ENCODE measurements around the gene TBC1D4. TPM values are rescaled to one million over a fixed set of nuclear protein-coding genes. Genes with fewer than 3 reads are reported as not detected.

Gene TBC1D4
- total RNA-seq, 4 donors from 2014 or later, result 31.0 to 91.3 (median 46.1) TPM

DNA sequence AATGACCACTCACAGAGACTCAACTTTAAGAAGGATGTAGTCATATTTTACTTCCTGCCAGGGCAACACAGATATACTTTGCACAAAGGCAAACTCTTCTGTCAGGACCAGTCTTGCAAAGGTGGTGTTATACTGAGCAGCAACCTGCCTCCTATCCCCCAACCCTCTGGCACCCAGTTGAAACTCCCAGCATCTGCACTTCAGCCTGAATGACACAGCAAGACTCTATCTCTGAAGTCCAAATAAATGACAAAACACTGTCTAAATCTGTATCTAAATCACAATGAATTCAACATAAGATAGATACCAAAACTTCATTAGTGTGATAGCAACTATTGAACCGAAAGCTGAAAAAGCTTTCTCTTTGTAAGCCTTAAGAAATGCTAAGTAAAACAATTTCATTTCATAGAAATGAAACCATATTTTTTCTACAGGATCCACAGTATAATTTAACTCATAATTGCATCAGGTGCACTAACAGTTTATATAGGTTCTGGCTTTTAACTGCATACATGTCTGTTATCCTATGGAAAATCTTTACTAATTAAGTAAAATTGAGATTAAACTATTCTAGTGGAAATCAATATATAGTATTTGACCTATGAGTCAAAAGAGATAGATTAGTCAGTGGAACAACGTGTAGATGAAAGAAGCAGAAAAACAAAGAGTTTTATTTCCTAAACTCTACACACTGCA, 163.7 kb downstream of the TBC1D4 start:
- H3K27me3 ChIP-seq, result no peaks in the 10 kb centered on the region
- H3K27ac ChIP-seq, result no peak overlapping the region
- no peak for DNase-seq
- intact Hi-C loops (cut with DNase I; ENCODE audit: low total_unique reads), result no loop called here
- no peak for TF ChIP-seq POLR2A (IDR thresholded peaks at IDR 0.05)
- TF ChIP-seq CTCF (IDR thresholded peaks at IDR 0.05), result no peak
- no peak for TF ChIP-seq EP300 (IDR thresholded peaks at IDR 0.05; ENCODE audit: low read depth)
- no peak for TF ChIP-seq POLR2AphosphoS5 (IDR thresholded peaks at IDR 0.05)
- no peaks in the 10 kb centered on the region for H3K9me3 ChIP-seq
- no peak overlapping the region for H3K4me3 ChIP-seq
- 78 to 80% methylated on average over 2 of the region's 2 CpGs for WGBS, 2 donors (ENCODE audit: low coverage in 1 of 2)
- H3K36me3 ChIP-seq, result no peaks in the 10 kb centered on the region
- in situ Hi-C loops (cut with MboI; ENCODE audit: low pct_ligation_motif_present in 1 of 4, low pct_unique_long_range_greater_than_20kb in 1 of 4, low sequenced_read_pairs in 3 of 4), result no loop called here
- H3K4me1 ChIP-seq, result peaks cover 0 to 3% (median 0%) of the 10 kb centered on the region in 4 donors

GRCh38 chr13:75316427-75316826, 165.5 kb downstream of the TBC1D4 start:
- Histone ChIP-seq H3K4me1 (peaks cover 0 to 3% (median 0%) of the 10 kb centered on the region in 4 donors), H3K27me3 (no peaks in the 10 kb centered on the region), H3K27ac (no peak overlapping the region), H3K4me3 (no peak overlapping the region), H3K9me3 (no peaks in the 10 kb centered on the region), H3K36me3 (no peaks in the 10 kb centered on the region)
- 67 to 86% methylated on average over 1 of the region's 1 CpG for WGBS, 2 donors (ENCODE audit: low coverage in 1 of 2)
- DNase-seq, result no peak
- TF ChIP-seq POLR2AphosphoS5 (IDR thresholded peaks at IDR 0.05) (no peak), EP300 (IDR thresholded peaks at IDR 0.05; ENCODE audit: low read depth) (no peak)
- intact Hi-C loops (cut with DNase I; ENCODE audit: low total_unique reads) (no loop called here), in situ Hi-C loops (cut with MboI; ENCODE audit: low pct_ligation_motif_present in 1 of 4, low pct_unique_long_range_greater_than_20kb in 1 of 4, low sequenced_read_pairs in 3 of 4) (no loop called here)

DNA sequence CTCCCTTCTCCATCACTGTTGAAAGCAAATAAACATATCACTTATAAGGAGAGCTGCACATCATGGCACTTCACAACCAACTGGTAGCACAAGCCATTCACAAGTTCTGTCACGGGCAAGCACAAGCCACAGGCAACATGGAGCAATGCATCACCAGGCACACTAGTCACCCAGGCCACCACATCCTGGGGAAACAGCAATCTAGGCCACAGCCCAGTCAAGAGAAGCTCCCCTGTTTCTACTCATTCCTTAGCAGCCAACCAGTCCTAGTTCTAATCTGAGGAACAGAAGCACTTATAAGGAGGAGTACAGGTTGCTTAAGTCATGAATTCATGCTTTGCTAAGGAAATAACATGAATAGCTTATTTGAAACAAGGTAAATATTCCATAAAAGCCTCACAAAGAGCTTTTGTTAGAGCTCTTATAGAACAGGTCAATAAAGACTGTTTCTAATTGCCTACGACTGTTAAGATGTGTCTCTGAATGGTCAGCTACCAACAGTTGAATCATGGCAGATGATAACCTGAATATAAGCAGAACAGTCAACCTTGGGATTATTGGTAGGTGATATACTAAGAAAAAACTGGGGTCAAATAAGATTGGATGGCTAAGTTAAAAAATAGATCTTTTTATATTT, 169.0 kb downstream of the TBC1D4 start:
- in situ Hi-C loops (cut with MboI; ENCODE audit: low pct_ligation_motif_present in 1 of 4, low pct_unique_long_range_greater_than_20kb in 1 of 4, low sequenced_read_pairs in 3 of 4) (no loop called here), intact Hi-C loops (cut with DNase I; ENCODE audit: low total_unique reads) (no loop called here)
- WGBS, 2 donors (ENCODE audit: low coverage in 1 of 2), result 45 to 63% methylated on average over 1 to 2 of the region's 2 CpGs
- Histone ChIP-seq H3K4me1 (peaks cover 0 to 3% (median 0%) of the 10 kb centered on the region in 4 donors), H3K27ac (peak overlapping the region in 1 of 4 donors; percentile 28), H3K27me3 (no peaks in the 10 kb centered on the region), H3K4me3 (no peak overlapping the region), H3K9me3 (no peaks in the 10 kb centered on the region), H3K36me3 (no peaks in the 10 kb centered on the region)
- TF ChIP-seq POLR2A (IDR thresholded peaks at IDR 0.05) (no peak), CTCF (IDR thresholded peaks at IDR 0.05) (no peak), POLR2AphosphoS5 (IDR thresholded peaks at IDR 0.05) (no peak), EP300 (IDR thresholded peaks at IDR 0.05; ENCODE audit: low read depth) (no peak)
- DNase-seq, result no peak

DNA sequence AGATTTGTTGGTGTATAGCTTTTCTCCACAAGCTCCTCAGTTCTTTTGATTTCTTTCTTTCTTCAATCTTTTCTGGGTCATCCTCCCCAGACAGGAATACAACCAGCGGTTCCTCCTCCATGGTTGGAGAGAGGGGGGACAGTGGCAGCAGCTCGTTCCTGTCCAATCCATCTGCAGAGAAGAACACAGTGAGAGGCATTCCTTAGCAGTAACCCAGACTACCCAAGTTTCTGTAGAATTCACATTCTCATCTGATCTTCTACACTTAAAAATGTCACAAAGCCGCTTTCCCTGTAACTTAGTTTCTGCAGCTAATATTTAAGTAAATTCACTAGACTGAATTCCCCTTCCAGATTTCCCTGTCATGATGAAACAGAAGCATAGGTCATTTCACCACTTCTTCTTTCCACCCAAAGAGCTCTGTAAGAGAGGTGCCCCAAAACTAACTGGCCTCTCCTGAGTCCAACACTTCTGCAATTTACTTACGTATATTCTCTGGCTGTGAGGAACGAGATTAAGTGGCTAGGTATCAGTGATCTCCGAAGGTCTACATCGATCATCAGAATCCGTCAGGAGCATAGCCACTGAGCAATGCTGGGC, 171.9 kb downstream of the TBC1D4 start:
- Histone ChIP-seq H3K36me3 (no peaks in the 10 kb centered on the region), H3K27ac (no peak overlapping the region), H3K27me3 (no peaks in the 10 kb centered on the region), H3K4me1 (no peaks in the 10 kb centered on the region), H3K4me3 (no peak overlapping the region), H3K9me3 (no peaks in the 10 kb centered on the region)
- 76 to 85% methylated on average over 8 of the region's 8 CpGs for WGBS, 2 donors (ENCODE audit: low coverage in 1 of 2)
- in situ Hi-C loops (cut with MboI; ENCODE audit: low pct_ligation_motif_present in 1 of 4, low pct_unique_long_range_greater_than_20kb in 1 of 4, low sequenced_read_pairs in 3 of 4), result no loop called here
- TF ChIP-seq POLR2AphosphoS5 (IDR thresholded peaks at IDR 0.05), result no peak
- intact Hi-C loops (cut with DNase I; ENCODE audit: low total_unique reads), result no loop called here
- DNase-seq, result no peak

DNA sequence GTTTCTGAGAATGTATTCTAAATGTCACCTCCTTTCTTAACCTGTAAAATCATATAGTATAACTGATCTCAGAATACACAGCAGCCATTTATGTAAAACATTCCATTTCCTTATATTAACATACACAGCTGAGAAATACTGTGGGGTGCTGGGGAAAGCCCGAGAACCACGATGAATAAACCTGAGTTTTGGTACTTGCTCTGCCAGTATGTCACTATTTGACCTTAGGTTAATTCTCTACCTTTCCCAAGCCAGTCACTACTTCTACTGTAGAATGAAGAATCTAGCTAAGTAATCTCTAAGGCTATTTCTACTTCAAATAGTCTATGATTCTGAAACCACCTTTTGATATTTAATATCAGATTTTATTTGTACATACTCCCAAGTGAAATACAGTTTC, 173.7 kb downstream of the TBC1D4 start:
- H3K36me3 ChIP-seq, result no peaks in the 10 kb centered on the region
- TF ChIP-seq POLR2AphosphoS5 (IDR thresholded peaks at IDR 0.05) (no peak), EP300 (IDR thresholded peaks at IDR 0.05; ENCODE audit: low read depth) (no peak), CTCF (IDR thresholded peaks at IDR 0.05) (no peak), POLR2A (IDR thresholded peaks at IDR 0.05) (no peak)
- in situ Hi-C loops (cut with MboI; ENCODE audit: low pct_ligation_motif_present in 1 of 4, low pct_unique_long_range_greater_than_20kb in 1 of 4, low sequenced_read_pairs in 3 of 4) (no loop called here), intact Hi-C loops (cut with DNase I; ENCODE audit: low total_unique reads) (no loop called here)
- H3K4me3 ChIP-seq, result no peak overlapping the region
- H3K4me1 ChIP-seq, result no peaks in the 10 kb centered on the region
- H3K27me3 ChIP-seq, result no peaks in the 10 kb centered on the region
- DNase-seq, result no peak
- no peak overlapping the region for H3K27ac ChIP-seq
- WGBS, 2 donors (ENCODE audit: low coverage in 1 of 2), result 64 to 68% methylated on average over 2 of the region's 2 CpGs
- H3K9me3 ChIP-seq, result no peaks in the 10 kb centered on the region
